GM12891 (cell line): ENCODE results near the gene OSBPL6.

Source experiments
- POLR2A ChIP-seq: IDR thresholded peaks from 2 replicates; pipeline ENCODE4 v1.6.1; 2011; ENCODE audit warnings: low read depth, low read length, control low read depth
- POLR2AphosphoS5 ChIP-seq: IDR thresholded peaks from 2 replicates; pipeline ENCODE4 v1.6.1; 2011; ENCODE audit warnings: low read depth, low read length, control low read depth
- TAF1 ChIP-seq: IDR thresholded peaks from 2 replicates; pipeline ENCODE4 v1.6.1; 2011; ENCODE audit warnings: low read depth, low read length, control low read depth

- TF ChIP-seq POLR2AphosphoS5 (no peak), POLR2A (no peak), TAF1 (no peak)
Observed at GRCh38 chr2:178392215-178392614, 197.9 kb downstream of the OSBPL6 start.
